GM13976 (cell line): ENCODE measurements around the gene DNAAF5.

Source experiments
- DNase-seq: peaks from one replicate; pipeline ENCODE4 v3.0.0; 2012; ENCODE audit warnings: low spot score
- in situ Hi-C: fragments of 300-500 bp; cut with MboI; formaldehyde crosslinking; loops from one replicate; pipeline ENCODE4 v1.12.0; 2022; ENCODE audit warnings: low sequenced_read_pairs, mixed read lengths, inconsistent platforms; ENCODE audit not compliant: unreplicated experiment
- TF ChIP-seq, protein P1 (sequence below): IDR thresholded peaks from 2 replicates; pipeline ENCODE4 v1.5.1; 2012; ENCODE audit warnings: borderline replicate concordance, mild to moderate bottlenecking; ENCODE audit not compliant: insufficient read depth; ENCODE audit errors: extremely low read depth, missing control alignments, control extremely low read depth

The DNAAF5 gene

DNA sequence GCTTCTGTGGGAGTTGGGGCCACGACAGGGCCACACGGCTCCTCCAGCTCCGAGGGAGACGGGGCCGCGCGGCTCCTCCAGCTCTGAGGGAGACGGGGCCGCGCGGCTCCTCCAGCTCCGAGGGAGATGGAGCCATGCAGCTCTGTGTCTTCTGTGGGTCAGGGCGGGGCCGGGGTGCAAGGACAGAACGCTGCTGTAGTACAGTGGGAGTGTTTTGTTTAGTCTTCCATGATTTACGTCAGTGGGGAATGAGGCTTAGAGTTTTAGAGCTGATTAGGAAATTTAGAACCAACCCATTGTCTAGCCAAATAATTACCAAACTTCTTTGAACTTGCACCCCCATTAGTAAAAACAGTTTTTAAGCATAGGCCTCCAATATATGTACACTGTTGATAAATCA, 33.5 kb downstream of the DNAAF5 start:
- no peak for DNase-seq
- TF ChIP-seq, protein P1, sequence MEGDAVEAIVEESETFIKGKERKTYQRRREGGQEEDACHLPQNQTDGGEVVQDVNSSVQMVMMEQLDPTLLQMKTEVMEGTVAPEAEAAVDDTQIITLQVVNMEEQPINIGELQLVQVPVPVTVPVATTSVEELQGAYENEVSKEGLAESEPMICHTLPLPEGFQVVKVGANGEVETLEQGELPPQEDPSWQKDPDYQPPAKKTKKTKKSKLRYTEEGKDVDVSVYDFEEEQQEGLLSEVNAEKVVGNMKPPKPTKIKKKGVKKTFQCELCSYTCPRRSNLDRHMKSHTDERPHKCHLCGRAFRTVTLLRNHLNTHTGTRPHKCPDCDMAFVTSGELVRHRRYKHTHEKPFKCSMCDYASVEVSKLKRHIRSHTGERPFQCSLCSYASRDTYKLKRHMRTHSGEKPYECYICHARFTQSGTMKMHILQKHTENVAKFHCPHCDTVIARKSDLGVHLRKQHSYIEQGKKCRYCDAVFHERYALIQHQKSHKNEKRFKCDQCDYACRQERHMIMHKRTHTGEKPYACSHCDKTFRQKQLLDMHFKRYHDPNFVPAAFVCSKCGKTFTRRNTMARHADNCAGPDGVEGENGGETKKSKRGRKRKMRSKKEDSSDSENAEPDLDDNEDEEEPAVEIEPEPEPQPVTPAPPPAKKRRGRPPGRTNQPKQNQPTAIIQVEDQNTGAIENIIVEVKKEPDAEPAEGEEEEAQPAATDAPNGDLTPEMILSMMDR: no peak
- in situ Hi-C loops: no loop called here

DNA sequence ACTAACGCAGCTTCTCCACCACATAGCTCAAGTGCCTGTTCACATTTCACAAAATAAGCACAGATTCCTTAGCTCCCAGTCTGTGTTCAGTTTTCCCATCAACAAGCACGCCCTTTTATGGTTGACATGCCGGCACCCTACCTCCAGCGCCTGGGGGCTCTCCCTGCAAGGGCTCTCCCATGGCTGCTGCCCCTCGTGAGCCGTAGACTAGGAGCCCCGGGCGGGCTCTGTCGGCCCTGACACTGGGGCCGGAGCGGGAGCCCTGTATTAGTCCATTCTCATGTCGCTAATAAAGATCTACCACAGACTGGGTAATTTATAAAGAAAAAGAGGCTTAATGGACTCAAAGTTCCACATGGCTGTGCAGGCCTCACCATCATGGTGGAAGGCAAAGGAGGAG, 34.6 kb downstream of the DNAAF5 start:
- DNase-seq: no peak
- TF ChIP-seq, protein P1: no peak
- in situ Hi-C loops: no loop called here

DNA sequence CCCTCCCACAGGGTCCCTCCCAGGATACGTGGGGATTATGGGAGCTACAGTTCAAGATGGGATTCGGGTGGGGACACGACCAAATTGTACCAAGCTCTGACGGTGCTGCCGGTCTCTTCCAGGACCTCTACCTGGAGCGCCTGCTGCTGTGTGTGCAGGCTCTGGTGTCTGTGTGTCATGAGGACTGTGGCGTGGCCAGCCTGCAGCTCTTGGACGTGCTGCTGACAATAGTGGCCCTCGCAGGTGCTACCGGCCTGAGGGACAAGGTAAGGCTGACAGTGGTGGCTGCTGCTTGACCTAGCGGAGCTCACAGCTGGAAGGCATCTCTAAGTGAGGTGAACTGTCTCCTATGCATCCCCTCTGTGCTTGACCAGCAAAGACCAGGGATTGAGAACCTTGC, 35.1 kb downstream of the DNAAF5 start:
- DNase-seq: no peak
- TF ChIP-seq, protein P1: no peak
- in situ Hi-C loops: no loop called here

DNA sequence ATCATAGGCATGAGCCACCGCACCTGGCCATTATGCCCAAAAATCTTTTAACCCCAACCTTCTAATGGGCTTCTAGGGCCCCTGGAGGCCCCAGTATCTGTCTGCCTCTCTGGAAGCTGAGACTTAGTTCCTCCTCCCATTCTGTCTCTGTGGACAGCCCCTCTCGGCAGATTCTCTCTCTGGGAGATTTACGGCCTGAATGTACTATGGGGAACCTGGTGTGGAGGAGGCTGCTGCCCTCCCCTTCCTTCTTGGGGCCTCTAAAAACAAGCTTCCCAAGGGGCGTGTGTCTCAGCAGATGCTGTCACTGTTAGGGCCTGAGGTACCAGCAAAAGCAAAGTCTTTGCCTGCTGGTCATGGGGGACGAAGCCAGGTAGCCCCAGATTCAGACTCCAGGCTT, 36.4 kb downstream of the DNAAF5 start:
- TF ChIP-seq, protein P1: no peak
- in situ Hi-C loops: no loop called here
- no peak for DNase-seq

DNA sequence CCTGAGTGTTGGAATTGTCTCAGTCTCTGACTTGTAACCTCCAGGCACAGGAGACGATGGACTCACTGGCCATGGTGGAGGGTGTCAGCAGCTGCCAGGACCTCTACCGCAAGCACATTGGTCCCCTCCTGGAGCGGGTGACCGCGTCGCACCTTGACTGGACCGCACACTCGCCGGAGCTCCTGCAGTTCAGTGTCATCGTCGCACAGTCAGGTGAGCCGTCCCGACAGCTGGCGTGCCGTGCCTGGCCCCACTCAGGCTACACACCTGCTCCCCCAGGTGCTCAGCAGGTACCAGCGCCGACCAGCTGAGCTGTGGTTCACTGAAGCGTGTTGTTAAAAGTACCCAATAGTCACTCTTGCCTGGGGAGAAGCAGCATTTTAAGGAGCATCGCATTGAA, 37.3 kb downstream of the DNAAF5 start:
- TF ChIP-seq, protein P1: no peak
- no peak for DNase-seq
- in situ Hi-C loops: no loop called here

DNA sequence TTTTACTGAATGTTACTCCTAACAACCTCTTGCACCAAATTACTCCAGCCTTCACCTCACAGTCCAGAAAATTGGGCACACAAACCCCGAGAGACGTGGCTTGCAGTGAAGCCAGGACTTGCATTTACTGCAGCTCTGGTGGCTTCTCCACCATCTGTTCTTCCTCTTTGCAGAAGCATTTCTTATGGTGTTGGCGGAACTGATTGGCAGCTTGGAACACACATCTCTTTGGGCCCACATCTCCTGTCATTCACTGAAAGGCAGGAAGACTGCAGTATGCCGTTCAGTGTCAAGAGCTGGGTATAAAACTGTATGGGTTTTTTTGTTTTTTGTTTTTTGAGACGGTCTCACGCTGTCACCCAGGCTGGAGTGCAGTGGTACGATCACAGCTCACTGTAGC, 38.9 kb downstream of the DNAAF5 start:
- in situ Hi-C loops: no loop called here
- TF ChIP-seq, protein P1: no peak
- DNase-seq: no peak

DNA sequence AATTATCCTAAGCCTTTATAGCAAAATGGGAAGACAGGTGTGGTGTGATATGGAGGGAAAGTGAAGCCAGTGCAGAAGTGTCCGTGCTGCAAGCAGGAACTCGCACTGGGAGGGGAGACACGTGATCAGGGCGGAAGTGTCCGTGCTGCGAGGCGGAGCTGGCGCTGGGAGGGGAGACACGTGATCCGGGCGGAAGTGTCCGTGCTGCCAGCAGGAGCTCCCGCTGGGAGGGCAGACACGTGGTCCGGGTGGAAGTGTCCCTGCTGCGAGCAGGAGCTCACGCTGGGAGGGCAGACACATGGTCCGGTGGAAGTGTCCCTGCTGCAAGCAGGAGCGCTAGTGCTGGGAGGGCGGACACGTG, 41.1 kb downstream of the DNAAF5 start:
- TF ChIP-seq, protein P1: no peak
- in situ Hi-C loops: no loop called here
- DNase-seq: no peak
